HepG2 (cell line): Measurements from ENCODE around the gene C2. TPM values are rescaled to one million over a fixed set of nuclear protein-coding genes. Genes with fewer than 3 reads are reported as not detected.

Experiments
- ADNP ChIP-seq: sonication (generic); formaldehyde crosslinking; IDR thresholded peaks from 2 replicates; pipeline ENCODE4 v1.4.0; 2020; ENCODE audit warnings: missing genetic modification reagents
- CBX2 ChIP-seq, 2 experiments: fragments of 200-600 bp in 1 of 2; sonication (generic); formaldehyde crosslinking in 1 of 2; IDR thresholded peaks; 2 replicates each; pipeline versions ENCODE4 v1.7.0 to v1.8.1; 2018 to 2022; ENCODE audit warnings: low read depth in 2 of 2, low read length in 1 of 2, mild to moderate bottlenecking in 1 of 2, missing genetic modification reagents in 1 of 2
- FOXO4 ChIP-seq: sonication (generic); formaldehyde crosslinking; conservative IDR thresholded peaks from 2 replicates; pipeline ENCODE4 v1.8.1; 2023; ENCODE audit warnings: missing genetic modification reagents
- FOXP1 ChIP-seq, 2 experiments: fragments of 450-650 bp in 1 of 2; IDR thresholded peaks; 2 replicates each; pipeline ENCODE4 v1.6.1; 2017 to 2018; ENCODE audit warnings: antibody characterized with exemption in 1 of 2
- MIER2 ChIP-seq: IDR thresholded peaks from 2 replicates; pipeline ENCODE4 v1.6.1; 2016; ENCODE audit warnings: missing biosample characterization, missing genetic modification reagents
- MTF1 ChIP-seq: sonication (generic); formaldehyde crosslinking; IDR thresholded peaks from 2 replicates; pipeline ENCODE4 v1.5.0; 2020; ENCODE audit warnings: missing genetic modification reagents
- PHF21A ChIP-seq: sonication (generic); formaldehyde crosslinking; IDR thresholded peaks from 2 replicates; pipeline ENCODE4 v1.5.0; 2020; ENCODE audit warnings: mild to moderate bottlenecking, missing genetic modification reagents
- POLR2A ChIP-seq, 2 experiments: IDR thresholded peaks; 2 replicates each; pipeline ENCODE4 v1.6.1; 2011; ENCODE audit warnings: low read depth in 2 of 2, low read length in 2 of 2, mild to moderate bottlenecking in 1 of 2, moderate library complexity in 1 of 2; ENCODE audit not compliant: insufficient read depth in 1 of 2
- RFX5 ChIP-seq: IDR thresholded peaks from 2 replicates; pipeline ENCODE4 v1.6.1; 2011; ENCODE audit warnings: low read depth, low read length, improper control_type of control experiment
- TMF1 ChIP-seq: sonication (generic); formaldehyde crosslinking; IDR thresholded peaks from 2 replicates; pipeline ENCODE4 v1.8.1; 2022; ENCODE audit warnings: low read depth, missing genetic modification reagents
- ZBTB3 ChIP-seq: sonication (generic); formaldehyde crosslinking; IDR thresholded peaks from 2 replicates; pipeline ENCODE4 v1.4.0; 2020; ENCODE audit warnings: low read depth, mild to moderate bottlenecking, moderate library complexity, missing genetic modification reagents, borderline replicate concordance
- ZNF138 ChIP-seq: sonication (generic); formaldehyde crosslinking; IDR thresholded peaks from 2 replicates; pipeline ENCODE4 v1.5.0; 2020; ENCODE audit warnings: mild to moderate bottlenecking, low read depth, missing genetic modification reagents
- ZNF142 ChIP-seq: sonication (generic); formaldehyde crosslinking; IDR thresholded peaks from 2 replicates; pipeline ENCODE4 v1.4.0; 2020; ENCODE audit warnings: missing genetic modification reagents
- ZNF207 ChIP-seq: fragments of 450-650 bp; IDR thresholded peaks from 2 replicates; pipeline ENCODE4 v1.6.1; 2016; ENCODE audit warnings: antibody characterized with exemption, borderline replicate concordance
- ZNF441 ChIP-seq: sonication (generic); formaldehyde crosslinking; IDR thresholded peaks from 2 replicates; pipeline ENCODE4 v1.7.0; 2021; ENCODE audit warnings: missing genetic modification reagents, borderline replicate concordance
- ZNF512 ChIP-seq: sonication (generic); formaldehyde crosslinking; IDR thresholded peaks from 2 replicates; pipeline ENCODE4 v1.4.0; 2020; ENCODE audit warnings: mild to moderate bottlenecking, missing genetic modification reagents
- ZNF550 ChIP-seq: sonication (generic); formaldehyde crosslinking; IDR thresholded peaks from 2 replicates; pipeline ENCODE4 v1.4.0; 2020; ENCODE audit warnings: mild to moderate bottlenecking, missing genetic modification reagents, borderline replicate concordance
- ZNF674 ChIP-seq: sonication (generic); formaldehyde crosslinking; IDR thresholded peaks from 2 replicates; pipeline ENCODE4 v1.5.0; 2020; ENCODE audit warnings: low read depth, mild to moderate bottlenecking, missing genetic modification reagents
- polyA plus RNA-seq, 8 experiments: library from polyadenylated mRNA; depleted of rRNA in 3 of 8; stranded (reverse) in 7 of 8; unstranded in 1 of 8; fragments of >200 nt; fragmentation: Illumina TruSeq in 4 of 8; extraction: Trizol in 4 of 8; gene quantifications; 2 replicates each; pipeline versions ENCODE4 v1.2.1 to v1.2.3, GENCODE V29; 2011 to 2016; ENCODE audit warnings: low read depth in 4 of 8, missing spikeins in 1 of 8, mixed read lengths in 1 of 8; ENCODE audit not compliant: insufficient read depth in 1 of 8
- total RNA-seq, 5 experiments: library from RNA; depleted of rRNA; stranded (reverse); fragments of >200 nt; fragmentation: Illumina TruSeq; extraction: Trizol; gene quantifications; 2 replicates each; pipeline ENCODE4 v1.2.3, GENCODE V29; 2016; ENCODE audit warnings: low read depth in 1 of 5

Gene C2
- total and polyA plus RNA-seq, 2 of the 13 experiments (the other 11 are each of a cell fraction or from before 2014, with no cell fraction given), result 165 to 307 TPM

- TF ChIP-seq ZNF142 (CRISPR knock-in tag), result peak; percentile 84; the same call in 1 of the 2 replicates
- peak; percentile 54; the same call in 1 of the 2 replicates for TF ChIP-seq ZBTB3 (CRISPR knock-in tag)
- TF ChIP-seq ZNF441, result no peak
- TF ChIP-seq ZNF512 (CRISPR knock-in tag), result no peak
- TF ChIP-seq POLR2A (IDR thresholded peaks at IDR 0.05; ENCODE audit: insufficient read depth in 1 of 2, low read depth in 2 of 2, low read length in 2 of 2), result peak; percentile 70 to 73
- TF ChIP-seq ZNF674, result 0 out of 2 replicates have a peak, but pooled peaks have one; percentile 64
- TF ChIP-seq ADNP, result no peak
- TF ChIP-seq RFX5, result peak; percentile 69
- 0 out of 2 replicates have a peak, but pooled peaks have one; percentile 41 for TF ChIP-seq ZNF138 (CRISPR knock-in tag)
- TF ChIP-seq MIER2 (CRISPR knock-in tag), result no peak; the same call in 1 of the 2 replicates
- no peak for TF ChIP-seq MTF1
- TF ChIP-seq FOXO4, result no peak
- no peak for TF ChIP-seq TMF1 (CRISPR knock-in tag)
- peak; percentile 78 for TF ChIP-seq PHF21A (CRISPR knock-in tag)
- no peak for TF ChIP-seq ZNF207
- TF ChIP-seq ZNF550, result no peak
- TF ChIP-seq FOXP1 (IDR thresholded peaks at IDR 0.05), result no peak
- no peak for TF ChIP-seq FOXP1 (CRISPR knock-in tag; IDR thresholded peaks at IDR 0.05)
- TF ChIP-seq CBX2 (IDR thresholded peaks at IDR 0.05; ENCODE audit: low read depth, low read length), result no peak
- no peak for TF ChIP-seq CBX2 (CRISPR knock-in tag; IDR thresholded peaks at IDR 0.05; ENCODE audit: low read depth)
Measured at GRCh38 chr6:31958741-31959739, 31.5 kb downstream of the C2 start, which contains the start of the genes NELFE and SKIC2 (continued).
